Esophagus squamous epithelium (tissue), 5 donors: ENCODE results near the gene GPR157. TPM values are rescaled to one million over a fixed set of nuclear protein-coding genes. Genes with fewer than 3 reads are reported as not detected.
"Not testable (repeated sequence)": the region's sequence is repeated elsewhere in the genome, so short reads cannot be mapped to it uniquely, and the experiment has no call there.

ENCODE experiments used
- DNase-seq: peaks from one replicate; lab custom pipeline; 2025; lab: John Stamatoyannopoulos, UW
- H3K27ac ChIP-seq, 4 donors: fragments of 200-600 bp; sonication (generic); one replicate each; pipeline ENCODE4 v1.5.1; 2016 to 2019; ENCODE audit warnings: mild to moderate bottlenecking in 1 of 4
- H3K27me3 ChIP-seq, 4 donors: fragments of 200-600 bp; sonication (generic); 1 replicate in 3 of 4; 2 replicates in 1 of 4; pipeline versions ENCODE4 v1.5.1 to v1.6.0; 2017 to 2021; ENCODE audit warnings: antibody characterized with exemption in 1 of 4
- H3K36me3 ChIP-seq, 3 donors: fragments of 200-600 bp; sonication (generic); one replicate each; pipeline ENCODE4 v1.5.1; 2016 to 2019
- H3K4me1 ChIP-seq, 3 donors: fragments of 200-600 bp; sonication (generic); one replicate each; pipeline ENCODE4 v1.5.1; 2017 to 2019
- H3K4me3 ChIP-seq, 4 donors: fragments of 200-600 bp; sonication (generic); 1 replicate in 3 of 4; 2 replicates in 1 of 4; pipeline ENCODE4 v1.5.1; 2016 to 2019; ENCODE audit warnings: mild to moderate bottlenecking in 2 of 4, moderate library complexity in 1 of 4
- H3K9me3 ChIP-seq, 3 donors: fragments of 200-600 bp; sonication (generic); one replicate each; pipeline ENCODE4 v1.5.1; 2016 to 2019
- POLR2A ChIP-seq, 4 donors: fragments of 450-650 bp; IDR thresholded peaks; one replicate each; pipeline ENCODE4 v1.6.1; 2017; ENCODE audit warnings: antibody characterized with exemption in 4 of 4, mild to moderate bottlenecking in 4 of 4, moderate library complexity in 3 of 4
- WGBS, 2 donors: methylation state at CpG; one replicate each; pipeline ENCODE4 v1.1.5; 2018; 5-methylcytosine and 5-hydroxymethylcytosine counted together
- intact Hi-C: fragments of 100-400 bp; cut with DNase I; formaldehyde crosslinking; loops from one replicate; pipeline ENCODE4 v1.15.0; 2022
- total RNA-seq, 4 donors: library from RNA; depleted of rRNA; stranded (reverse); fragments of >200 nt; gene quantifications; one replicate each; pipeline ENCODE4 v1.1.0, GENCODE V29; 2016
- TF ChIP-seq, protein P1 (sequence below), 6 experiments: fragments of 450-650 bp in 4 of 6; fragments of 200-600 bp in 2 of 6; sonication (generic) in 2 of 6; IDR thresholded peaks; one replicate each; pipeline ENCODE4 v1.5.1; 2016 to 2019; ENCODE audit warnings: antibody characterized with exemption in 6 of 6, mild to moderate bottlenecking in 4 of 6, moderate library complexity in 4 of 6
- donor health status: DM: yes; HTN: yes; CAD: no.

GPR157 gene
- total RNA-seq, 4 donors from 2014 or later = 28.5 to 57.4 (median 30.2) TPM

DNA sequence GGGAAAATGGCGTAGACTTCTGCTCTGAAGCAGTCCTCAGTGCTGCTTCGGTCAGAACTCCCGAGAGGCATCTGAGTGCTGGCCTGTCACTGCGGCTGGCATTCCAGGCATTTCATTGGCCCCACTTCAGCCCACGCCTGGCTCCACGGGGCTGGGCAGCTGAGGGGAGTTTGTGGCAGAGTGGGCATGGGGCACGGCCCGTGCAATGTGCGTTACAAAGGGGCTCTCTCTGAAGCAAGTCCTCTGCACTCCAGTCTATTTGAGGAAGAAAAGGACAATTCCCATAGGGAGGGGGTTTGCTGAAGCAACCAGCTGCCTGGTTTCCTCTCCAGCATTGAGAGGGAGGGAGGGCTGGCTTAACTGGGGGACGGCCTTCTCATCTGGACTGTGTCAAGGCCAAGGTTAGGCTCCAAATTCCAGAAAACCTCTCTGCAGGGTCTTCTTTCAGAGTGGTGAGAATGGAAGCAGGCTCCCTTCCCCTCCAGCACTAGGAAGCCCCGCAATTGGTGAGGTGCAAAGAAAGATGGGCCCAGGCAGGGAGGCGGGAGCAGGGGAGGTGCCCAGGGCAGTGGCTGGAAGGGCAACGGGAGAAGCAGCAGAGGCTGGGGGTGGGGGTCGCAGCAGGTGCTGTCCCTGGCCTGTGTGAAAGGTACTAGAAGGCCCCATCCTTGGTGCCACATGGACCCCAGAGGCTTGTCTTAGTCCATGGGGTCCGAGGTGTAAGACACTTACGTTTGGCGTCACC lies 21.1 kb upstream of the GPR157 start:
- Histone ChIP-seq H3K36me3 (peaks cover 4 to 26% (median 6%) of the 10 kb centered on the region in 3 donors), H3K9me3 (no peaks in the 10 kb centered on the region), H3K4me1 (peaks cover 0 to 12% (median 0%) of the 10 kb centered on the region in 3 donors), H3K27me3 (no peaks in the 10 kb centered on the region), H3K27ac (peak overlapping the region in 2 of 4 donors; percentile 52 to 65), H3K4me3 (no peak overlapping the region)
- intact Hi-C loops = no loop called here
- WGBS, 2 donors = 80 to 81% methylated on average over 8 to 9 of the region's 17 CpGs
- no peak for TF ChIP-seq POLR2A (IDR thresholded peaks at IDR 0.05)
- TF ChIP-seq, protein P1, sequence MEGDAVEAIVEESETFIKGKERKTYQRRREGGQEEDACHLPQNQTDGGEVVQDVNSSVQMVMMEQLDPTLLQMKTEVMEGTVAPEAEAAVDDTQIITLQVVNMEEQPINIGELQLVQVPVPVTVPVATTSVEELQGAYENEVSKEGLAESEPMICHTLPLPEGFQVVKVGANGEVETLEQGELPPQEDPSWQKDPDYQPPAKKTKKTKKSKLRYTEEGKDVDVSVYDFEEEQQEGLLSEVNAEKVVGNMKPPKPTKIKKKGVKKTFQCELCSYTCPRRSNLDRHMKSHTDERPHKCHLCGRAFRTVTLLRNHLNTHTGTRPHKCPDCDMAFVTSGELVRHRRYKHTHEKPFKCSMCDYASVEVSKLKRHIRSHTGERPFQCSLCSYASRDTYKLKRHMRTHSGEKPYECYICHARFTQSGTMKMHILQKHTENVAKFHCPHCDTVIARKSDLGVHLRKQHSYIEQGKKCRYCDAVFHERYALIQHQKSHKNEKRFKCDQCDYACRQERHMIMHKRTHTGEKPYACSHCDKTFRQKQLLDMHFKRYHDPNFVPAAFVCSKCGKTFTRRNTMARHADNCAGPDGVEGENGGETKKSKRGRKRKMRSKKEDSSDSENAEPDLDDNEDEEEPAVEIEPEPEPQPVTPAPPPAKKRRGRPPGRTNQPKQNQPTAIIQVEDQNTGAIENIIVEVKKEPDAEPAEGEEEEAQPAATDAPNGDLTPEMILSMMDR (IDR thresholded peaks at IDR 0.05) = no peak
- no peak for DNase-seq

DNA sequence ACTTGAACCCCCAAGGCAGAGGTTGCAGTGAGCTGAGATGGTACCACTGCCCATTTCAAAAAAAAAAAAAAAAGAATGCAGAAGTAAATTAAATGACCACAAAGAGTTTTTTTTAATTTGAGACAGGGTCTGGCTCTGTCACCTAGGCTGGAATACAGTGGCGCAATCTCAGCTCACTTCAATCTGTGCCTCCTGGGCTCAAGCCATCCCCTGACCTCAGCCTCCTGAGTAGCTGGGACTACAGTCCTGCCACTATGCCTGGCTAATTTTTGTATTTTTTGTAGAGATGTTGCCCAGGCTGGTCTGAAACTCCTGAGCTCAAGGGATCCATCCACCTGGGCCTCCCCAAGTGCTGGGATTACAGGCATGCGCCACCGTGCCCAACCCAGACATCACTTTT lies 20.2 kb upstream of the GPR157 start:
- H3K27me3 ChIP-seq = no peaks in the 10 kb centered on the region
- H3K4me1 ChIP-seq = peaks cover 0 to 12% (median 0%) of the 10 kb centered on the region in 3 donors
- TF ChIP-seq POLR2A (IDR thresholded peaks at IDR 0.05) = no peak
- TF ChIP-seq, protein P1 (IDR thresholded peaks at IDR 0.05) = no peak
- H3K27ac ChIP-seq = peak overlapping the region in 2 of 4 donors; percentile 52 to 65
- intact Hi-C loops = no loop called here
- no peak overlapping the region for H3K4me3 ChIP-seq
- no peaks in the 10 kb centered on the region for H3K9me3 ChIP-seq
- H3K36me3 ChIP-seq = peaks cover 4 to 26% (median 6%) of the 10 kb centered on the region in 3 donors
- no peak for DNase-seq
- WGBS, 2 donors = 100% methylated on average over 3 of the region's 3 CpGs

DNA sequence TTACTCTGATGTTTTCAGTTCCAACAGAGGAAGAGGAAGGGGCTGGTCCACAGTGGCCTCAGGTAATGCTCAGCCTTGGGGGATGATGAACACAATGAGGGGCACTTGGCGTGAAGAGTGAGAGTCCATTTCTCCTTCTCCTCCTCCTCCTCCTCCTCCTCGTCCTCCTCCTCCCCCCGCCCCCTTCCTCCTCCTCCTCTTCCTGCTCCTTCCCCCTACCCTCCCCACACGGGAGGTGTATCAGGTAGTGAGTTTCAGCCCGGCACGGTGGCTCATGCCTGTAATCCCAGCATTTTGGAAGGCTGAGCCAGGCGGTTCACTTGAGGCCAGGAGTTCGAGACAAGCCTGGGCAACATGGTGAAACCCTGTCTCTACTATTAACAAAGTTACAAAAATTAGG lies 17.3 kb upstream of the GPR157 start:
- no peaks in the 10 kb centered on the region for H3K9me3 ChIP-seq
- 51 to 82% methylated on average over 3 to 5 of the region's 8 CpGs for WGBS, 2 donors
- TF ChIP-seq POLR2A (IDR thresholded peaks at IDR 0.05) = no peak
- TF ChIP-seq, protein P1 (IDR thresholded peaks at IDR 0.05) = no peak
- peaks cover 4 to 15% (median 6%) of the 10 kb centered on the region in 3 donors for H3K36me3 ChIP-seq
- H3K27ac ChIP-seq = no peak overlapping the region
- H3K4me3 ChIP-seq = no peak overlapping the region
- intact Hi-C loops = no loop called here
- H3K27me3 ChIP-seq = no peaks in the 10 kb centered on the region
- H3K4me1 ChIP-seq = peaks cover 0 to 17% (median 0%) of the 10 kb centered on the region in 3 donors
- DNase-seq = no peak

DNA sequence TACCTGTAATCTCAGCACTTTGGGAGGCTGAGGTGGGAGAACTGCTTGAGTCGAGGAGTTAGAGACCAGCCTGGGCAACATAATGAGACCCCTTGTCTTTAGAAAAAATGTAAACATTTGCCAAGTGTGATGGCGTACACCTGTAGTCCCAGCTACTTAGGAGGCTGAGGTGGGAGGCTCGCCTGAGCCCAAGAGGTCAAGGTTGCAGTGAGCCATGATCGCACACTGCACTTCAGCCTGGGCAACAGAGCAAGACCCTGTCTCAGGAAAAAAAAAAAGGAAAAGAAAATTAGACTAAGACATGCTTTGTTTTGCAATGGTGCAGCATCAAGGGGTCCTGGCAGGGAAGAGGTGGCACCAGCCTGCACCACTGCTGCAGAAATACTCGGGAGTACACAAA lies 16.8 kb upstream of the GPR157 start:
- peaks cover 0 to 17% (median 0%) of the 10 kb centered on the region in 3 donors for H3K4me1 ChIP-seq
- no peak for TF ChIP-seq POLR2A (IDR thresholded peaks at IDR 0.05)
- TF ChIP-seq, protein P1 (IDR thresholded peaks at IDR 0.05) = no peak
- H3K4me3 ChIP-seq = no peak overlapping the region
- no peak overlapping the region for H3K27ac ChIP-seq
- H3K27me3 ChIP-seq = no peaks in the 10 kb centered on the region
- no peak for DNase-seq
- intact Hi-C loops = no loop called here
- H3K36me3 ChIP-seq = peaks cover 4 to 10% (median 5%) of the 10 kb centered on the region in 3 donors
- no peaks in the 10 kb centered on the region for H3K9me3 ChIP-seq
- 81 to 86% methylated on average over 5 of the region's 5 CpGs for WGBS, 2 donors

DNA sequence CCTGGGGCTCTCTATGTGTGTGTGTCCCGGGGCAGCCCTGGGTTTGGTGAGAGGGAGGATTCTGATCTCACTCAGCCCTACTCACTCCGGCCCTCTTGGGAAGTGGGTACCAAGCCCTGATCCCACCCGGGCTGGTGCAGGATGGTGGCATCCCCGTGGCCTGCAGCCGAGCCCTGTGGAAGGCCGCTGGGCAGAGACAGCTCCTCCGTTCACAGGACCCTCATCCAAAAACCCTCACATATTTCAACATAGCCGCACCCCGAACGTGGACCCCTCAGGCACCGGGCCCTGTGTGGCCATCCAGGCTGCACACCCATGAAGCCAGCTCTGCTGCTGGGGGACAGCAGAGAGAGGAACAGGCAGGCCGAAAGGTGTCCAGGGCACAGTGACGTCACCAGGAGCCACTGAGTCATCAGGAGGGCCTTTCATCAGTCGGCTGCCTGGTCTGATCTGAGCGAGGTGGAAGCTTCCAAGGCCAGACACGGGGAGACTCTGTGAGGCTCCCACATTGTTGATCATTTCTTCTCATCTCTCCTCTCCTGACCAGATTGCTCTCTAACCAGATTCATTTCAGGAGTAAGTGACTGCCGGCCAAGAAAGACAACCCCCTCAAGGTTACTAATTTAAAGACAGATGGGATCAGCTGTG lies 16.2 kb upstream of the GPR157 start:
- Histone ChIP-seq H3K4me1 (peaks cover 0 to 11% (median 0%) of the 10 kb centered on the region in 3 donors), H3K9me3 (no peaks in the 10 kb centered on the region), H3K4me3 (no peak overlapping the region), H3K27me3 (no peaks in the 10 kb centered on the region), H3K27ac (no peak overlapping the region), H3K36me3 (peaks cover 0 to 5% (median 0%) of the 10 kb centered on the region in 3 donors)
- no peak for DNase-seq
- 55 to 61% methylated on average over 5 to 8 of the region's 17 CpGs for WGBS, 2 donors
- intact Hi-C loops = no loop called here
- TF ChIP-seq POLR2A (IDR thresholded peaks at IDR 0.05) = no peak

DNA sequence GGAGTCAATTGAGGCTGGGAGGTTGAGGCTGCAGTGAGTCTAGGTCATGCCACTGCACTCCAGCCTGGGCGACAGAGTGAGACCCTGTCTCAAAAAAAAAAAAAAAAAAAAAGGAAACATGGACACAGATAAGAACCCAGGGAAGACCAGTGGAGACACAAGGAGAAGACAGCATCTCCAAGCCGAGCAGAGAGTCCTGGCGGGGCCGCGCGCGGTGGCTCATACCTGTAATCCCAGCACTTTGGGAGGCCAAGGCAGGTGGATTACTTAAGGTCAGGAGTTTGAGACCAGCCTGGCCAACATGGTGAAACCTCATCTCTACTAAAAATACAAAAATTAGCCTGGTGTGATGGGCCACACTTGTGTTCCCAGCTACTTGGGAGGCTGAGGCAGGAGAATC lies 15.6 kb upstream of the GPR157 start:
- not testable (repeated sequence) for DNase-seq, H3K9me3 ChIP-seq, H3K4me3 ChIP-seq, H3K4me1 ChIP-seq, H3K27ac ChIP-seq, H3K27me3 ChIP-seq, H3K36me3 ChIP-seq
- intact Hi-C loops = loop anchor here (5.0 kb wide), 1 partner anchor 48 kb away; no protein-coding TSS in a partner anchor
- 95 to 100% methylated on average over 7 of the region's 7 CpGs for WGBS, 2 donors
